Measurements from ENCODE around the gene RASL11A. TPM values are rescaled to one million over a fixed set of nuclear protein-coding genes. Genes with fewer than 3 reads are reported as not detected.

RASL11A gene
- total and polyA plus RNA-seq, 12 donors: 1.8 to 68.7 (median 4.9) TPM

DNA sequence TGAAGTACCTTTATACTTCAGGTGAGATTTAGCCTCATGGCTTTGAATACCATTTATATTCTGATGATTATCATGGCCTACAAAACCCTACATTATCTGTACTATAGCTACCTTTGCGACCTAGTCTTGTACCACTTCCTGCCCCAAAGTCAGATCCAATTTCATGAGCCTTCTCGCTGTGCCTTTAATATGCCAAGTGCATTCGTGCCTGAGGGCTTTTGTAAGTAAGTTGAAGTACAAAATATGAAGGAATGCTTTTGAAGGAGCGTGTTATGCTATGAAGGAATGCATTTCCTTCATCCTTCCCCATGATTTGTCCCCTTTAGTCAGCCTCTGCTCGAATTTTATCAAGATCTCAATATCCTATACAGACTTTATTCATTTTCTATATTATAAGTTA is 9.2 kb upstream of the RASL11A start:
- no peak for TF ChIP-seq CTCF (IDR thresholded peaks at IDR 0.05)
- no peak for DNase-seq
- peak overlapping the region in 1 of 10 donors; percentile 15 for H3K27ac ChIP-seq
- H3K4me1 ChIP-seq: peaks cover 0 to 52% (median 15%) of the 10 kb centered on the region in 9 donors
- peaks cover 0 to 59% (median 26%) of the 10 kb centered on the region in 9 donors for H3K36me3 ChIP-seq
- H3K27me3 ChIP-seq: no peaks in the 10 kb centered on the region
- no peak for ATAC-seq
- intact Hi-C loops (cut with DNase I): no loop called here
- H3K9me3 ChIP-seq: no peaks in the 10 kb centered on the region
- WGBS, 2 donors: 79 to 84% methylated on average over 5 of the region's 5 CpGs
- no peak overlapping the region for H3K4me3 ChIP-seq

DNA sequence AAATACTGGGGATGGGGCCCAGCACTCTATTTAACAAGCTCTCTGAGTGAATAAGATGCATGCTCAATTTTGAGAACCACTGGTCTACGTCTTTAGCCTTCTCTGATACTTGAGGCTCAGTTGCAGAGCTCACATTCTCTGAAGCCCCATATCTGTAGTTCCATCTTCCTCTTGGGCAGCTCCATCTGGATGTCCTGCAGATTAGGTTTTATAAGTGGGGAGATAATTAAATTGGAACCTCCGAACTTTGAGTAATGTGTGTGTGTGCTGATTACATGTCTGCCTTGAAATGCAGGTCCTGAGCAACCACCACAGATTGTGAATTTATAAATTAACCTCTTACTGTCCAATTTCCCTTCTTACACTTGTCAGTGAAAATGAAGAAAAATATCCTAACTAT is 7.2 kb upstream of the RASL11A start:
- peaks cover 0 to 67% (median 30%) of the 10 kb centered on the region in 9 donors for H3K4me1 ChIP-seq
- peaks cover 0 to 39% (median 12%) of the 10 kb centered on the region in 9 donors for H3K36me3 ChIP-seq
- H3K4me3 ChIP-seq: no peak overlapping the region
- H3K27me3 ChIP-seq: no peaks in the 10 kb centered on the region
- no peak for TF ChIP-seq CTCF (IDR thresholded peaks at IDR 0.05)
- 51 to 58% methylated on average over 2 of the region's 2 CpGs for WGBS, 2 donors
- DNase-seq: no peak
- no peaks in the 10 kb centered on the region for H3K9me3 ChIP-seq
- ATAC-seq: no peak
- intact Hi-C loops (cut with DNase I): no loop called here
- H3K27ac ChIP-seq: peak overlapping the region in 5 of 10 donors; percentile 47 to 71 (median 62)

- 25 to 42% methylated on average over 5 of the region's 5 CpGs for WGBS, 2 donors
- intact Hi-C loops (cut with DNase I): no loop called here
- peak in 1 of 2 donors; percentile 33 for DNase-seq
- Histone ChIP-seq H3K4me3 (no peak overlapping the region), H3K4me1 (peaks cover 0 to 60% (median 30%) of the 10 kb centered on the region in 9 donors), H3K9me3 (no peaks in the 10 kb centered on the region), H3K27ac (peak overlapping the region in 8 of 10 donors; percentile 1 to 71 (median 53)), H3K27me3 (no peaks in the 10 kb centered on the region), H3K36me3 (peaks cover 0 to 31% (median 5%) of the 10 kb centered on the region in 9 donors)
- peak; percentile 59 to 82 (median 76) for ATAC-seq
- no peak for TF ChIP-seq CTCF (IDR thresholded peaks at IDR 0.05)
Measured at GRCh38 chr13:27264181-27264580, 6.4 kb upstream of the RASL11A start.

GRCh38 chr13:27264648-27265047 is 6.0 kb upstream of the RASL11A start:
- Histone ChIP-seq H3K27me3 (no peaks in the 10 kb centered on the region), H3K4me1 (peaks cover 0 to 56% (median 30%) of the 10 kb centered on the region in 9 donors), H3K9me3 (no peaks in the 10 kb centered on the region), H3K27ac (peak overlapping the region in 8 of 10 donors; percentile 1 to 71 (median 53)), H3K36me3 (peaks cover 0 to 27% (median under 1%) of the 10 kb centered on the region in 9 donors), H3K4me3 (no peak overlapping the region)
- intact Hi-C loops (cut with DNase I): no loop called here
- 60 to 75% methylated on average over 1 of the region's 1 CpG for WGBS, 2 donors
- DNase-seq (no peak), ATAC-seq (no peak)
- TF ChIP-seq CTCF (IDR thresholded peaks at IDR 0.05): no peak

All from heart right ventricle (tissue), 16 donors.